SK-N-MC (cell line): ENCODE results near the gene CAMKMT.

Experiments
- DNase-seq: peaks from one replicate; pipeline ENCODE4 v3.0.0-alpha.2; 2011; ENCODE audit warnings: low read depth, low spot score
- H3K27ac ChIP-seq: fragments of 200-600 bp; sonication (generic); 2 replicates; pipeline ENCODE4 v1.5.1; 2016; ENCODE audit warnings: mixed run types
- H3K36me3 ChIP-seq: fragments of 200-600 bp; sonication (generic); 2 replicates; pipeline ENCODE4 v1.6.1; 2017; ENCODE audit warnings: antibody characterized with exemption, low read length, mixed read lengths; ENCODE audit not compliant: insufficient read depth
- H3K4me3 ChIP-seq: fragments of 200-600 bp; sonication (generic); 2 replicates; pipeline ENCODE4 v1.5.1; 2016
- H3K9ac ChIP-seq: fragments of 200-600 bp; sonication (generic); 2 replicates; pipeline ENCODE4 v1.8.0; 2017; ENCODE audit warnings: mixed run types, mixed read lengths; ENCODE audit not compliant: insufficient read length
- H3K9me3 ChIP-seq: fragments of 200-600 bp; sonication (generic); 2 replicates; pipeline ENCODE4 v1.6.1; 2017; ENCODE audit warnings: low read depth, mild to moderate bottlenecking, antibody characterized with exemption, low read length, moderate library complexity, mixed read lengths
- EZH2 ChIP-seq: fragments of 200-600 bp; sonication (generic); IDR thresholded peaks from one replicate; pipeline ENCODE4 v1.6.1; 2017; ENCODE audit warnings: antibody characterized with exemption
- FOXP2 ChIP-seq: optimal IDR thresholded peaks from 2 replicates; pipeline ENCODE3; 2011; ENCODE audit warnings: mild to moderate bottlenecking, moderate library complexity; ENCODE audit not compliant: insufficient read depth; ENCODE audit errors: extremely low read length, control extremely low read depth
- POLR2AphosphoS5 ChIP-seq: IDR thresholded peaks from 2 replicates; pipeline ENCODE4 v1.6.1; 2012; ENCODE audit warnings: mild to moderate bottlenecking, low read depth, low read length, borderline replicate concordance

CAMKMT gene

DNA sequence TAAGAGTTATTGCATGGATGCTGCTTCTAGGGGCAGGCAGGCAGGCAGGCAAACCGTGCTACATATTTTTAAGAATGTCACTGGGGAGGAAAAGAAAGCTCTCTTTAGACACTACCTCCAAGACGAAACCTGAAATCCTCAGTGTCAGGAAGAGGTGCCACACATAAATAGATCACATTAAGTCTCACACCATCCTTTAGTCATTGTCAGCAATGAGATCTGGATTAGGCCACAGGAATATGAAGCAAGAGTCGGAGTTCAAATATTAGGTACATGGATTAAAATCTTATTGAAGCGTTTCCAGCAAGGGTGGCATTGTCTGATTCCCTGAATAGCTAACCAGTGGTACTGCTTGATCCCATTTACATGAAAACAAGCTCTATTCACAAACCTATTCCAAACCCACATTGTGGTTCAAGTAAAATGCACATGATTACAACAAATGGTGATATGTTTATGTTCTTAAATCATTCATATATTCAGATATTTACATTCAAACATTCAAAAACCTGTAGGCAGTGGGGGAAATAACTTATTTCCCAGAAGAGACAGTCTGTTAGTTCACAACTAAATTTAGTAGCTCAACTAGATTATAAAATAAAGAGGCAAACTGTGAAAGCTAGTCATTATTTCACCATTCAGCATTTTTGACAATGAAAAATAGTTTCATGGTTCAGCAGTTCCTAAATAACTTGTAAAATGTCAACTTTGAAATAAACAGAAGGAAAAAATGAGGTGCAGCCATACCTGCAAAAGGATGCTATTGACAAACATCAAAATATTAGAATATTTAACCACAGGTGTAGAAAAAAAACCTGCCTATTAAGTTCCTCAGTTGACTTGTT is 384.4 kb downstream of the CAMKMT start:
- Histone ChIP-seq H3K9ac (no peak overlapping the region), H3K36me3 (no peaks in the 10 kb centered on the region), H3K9me3 (no peaks in the 10 kb centered on the region), H3K4me3 (no peak overlapping the region), H3K27ac (no peak overlapping the region)
- TF ChIP-seq EZH2 = no peak
- no peak for TF ChIP-seq POLR2AphosphoS5
- no peak for TF ChIP-seq FOXP2
- DNase-seq = no peak

DNA sequence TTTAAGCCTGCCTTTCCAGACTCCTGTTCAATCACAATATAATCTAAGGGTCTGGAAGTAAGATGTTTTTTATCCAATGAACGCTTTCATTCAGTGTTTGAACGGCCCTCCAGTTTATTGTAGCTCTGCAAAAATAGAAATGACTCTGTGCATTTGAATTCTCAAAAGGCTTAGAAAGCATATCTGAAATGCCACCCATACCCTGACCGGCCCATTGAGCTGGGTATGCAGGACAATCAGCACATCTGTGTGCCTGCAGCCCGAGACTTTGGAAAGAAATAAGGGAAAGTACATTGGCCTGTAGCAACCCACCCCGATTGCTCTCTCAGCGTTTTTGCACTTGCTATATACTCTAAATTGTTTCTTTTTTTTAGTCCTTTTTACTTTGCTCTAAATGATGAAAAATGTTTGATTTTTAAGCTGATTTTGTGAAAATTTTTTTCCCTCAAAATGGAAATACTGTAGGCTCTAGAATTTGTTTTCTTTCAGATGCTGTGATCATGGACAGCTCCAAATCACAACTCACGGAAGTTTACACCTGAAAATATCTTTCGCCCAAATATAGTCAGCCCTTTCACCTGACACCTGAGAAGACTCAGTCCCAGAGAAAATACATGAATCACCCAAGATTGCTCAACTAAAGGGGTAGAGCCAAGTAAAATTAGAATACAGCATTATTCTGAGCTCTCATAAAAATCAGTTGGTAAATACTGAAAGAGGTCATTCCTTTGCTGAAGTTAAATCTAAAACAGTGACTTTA is 385.3 kb downstream of the CAMKMT start:
- no peaks in the 10 kb centered on the region for H3K36me3 ChIP-seq
- H3K9ac ChIP-seq = no peak overlapping the region
- no peak overlapping the region for H3K4me3 ChIP-seq
- DNase-seq = no peak
- H3K27ac ChIP-seq = no peak overlapping the region
- H3K9me3 ChIP-seq = no peaks in the 10 kb centered on the region
- no peak for TF ChIP-seq FOXP2
- no peak for TF ChIP-seq POLR2AphosphoS5
- TF ChIP-seq EZH2 = no peak

- no peak for TF ChIP-seq EZH2
- no peak for TF ChIP-seq FOXP2
- no peak for TF ChIP-seq POLR2AphosphoS5
- Histone ChIP-seq H3K9me3 (no peaks in the 10 kb centered on the region), H3K27ac (no peak overlapping the region), H3K9ac (no peak overlapping the region), H3K36me3 (no peaks in the 10 kb centered on the region), H3K4me3 (no peak overlapping the region)
- no peak for DNase-seq
Observed at GRCh38 chr2:44747794-44748193, 386.0 kb downstream of the CAMKMT start.

DNA sequence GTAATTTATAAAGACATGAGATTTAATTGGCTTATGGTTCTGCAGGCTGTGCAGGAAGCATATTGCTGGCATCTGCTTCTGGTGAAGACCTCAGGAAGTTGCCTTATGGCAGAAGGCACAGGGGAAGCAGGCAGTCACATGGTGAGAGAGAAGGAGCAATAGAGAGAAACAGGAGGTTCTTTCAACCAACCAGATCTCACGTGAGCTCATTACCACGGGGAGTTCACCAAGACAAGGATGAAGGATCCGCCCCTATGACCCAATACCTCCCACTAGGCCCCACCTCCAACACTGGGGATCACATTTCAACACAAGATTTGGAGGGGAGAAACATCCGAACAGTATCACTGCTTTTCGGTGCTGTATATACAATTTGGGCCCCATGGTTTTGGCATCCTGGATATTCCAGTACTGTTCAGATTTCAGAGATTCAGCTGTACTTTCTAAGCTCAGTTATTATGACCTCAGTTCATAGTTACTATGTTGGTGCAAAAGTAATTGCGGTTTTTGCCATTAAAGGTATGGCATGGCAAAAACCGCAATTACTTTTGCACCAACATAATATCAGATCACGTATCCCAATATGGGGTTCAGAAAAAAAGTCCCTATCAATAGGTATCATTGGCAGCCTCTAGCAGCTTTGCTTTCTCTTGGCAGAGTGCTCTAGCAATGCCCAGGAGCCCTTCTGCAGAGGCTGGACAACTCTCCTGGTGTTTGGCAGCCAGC is 390.2 kb downstream of the CAMKMT start:
- Histone ChIP-seq H3K27ac (no peak overlapping the region), H3K9me3 (no peaks in the 10 kb centered on the region), H3K36me3 (no peaks in the 10 kb centered on the region), H3K9ac (no peak overlapping the region), H3K4me3 (no peak overlapping the region)
- no peak for DNase-seq
- TF ChIP-seq FOXP2 (no peak), POLR2AphosphoS5 (no peak), EZH2 (no peak)

DNA sequence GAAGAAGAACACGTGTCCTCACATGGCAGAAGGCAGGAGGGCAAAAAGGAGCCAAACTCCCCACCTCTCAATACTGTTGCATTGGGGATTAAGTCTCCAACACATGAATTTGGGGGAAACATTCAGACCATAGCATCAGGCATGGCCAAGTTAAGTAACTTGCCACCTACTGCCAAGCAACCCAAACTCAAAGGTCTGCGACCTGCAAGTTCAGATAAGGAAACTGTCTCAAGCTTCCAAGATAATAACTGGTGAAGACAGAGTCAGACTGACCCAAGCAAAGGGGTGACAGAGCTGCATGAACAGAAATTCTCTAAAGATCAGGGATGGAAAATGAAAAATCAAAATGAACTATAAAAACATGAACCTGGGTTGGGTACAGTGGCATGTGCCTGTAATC is 391.0 kb downstream of the CAMKMT start:
- Histone ChIP-seq H3K36me3 (no peaks in the 10 kb centered on the region), H3K4me3 (no peak overlapping the region), H3K9ac (no peak overlapping the region), H3K9me3 (no peaks in the 10 kb centered on the region), H3K27ac (no peak overlapping the region)
- DNase-seq = no peak
- TF ChIP-seq POLR2AphosphoS5 = no peak
- no peak for TF ChIP-seq FOXP2
- no peak for TF ChIP-seq EZH2

DNA sequence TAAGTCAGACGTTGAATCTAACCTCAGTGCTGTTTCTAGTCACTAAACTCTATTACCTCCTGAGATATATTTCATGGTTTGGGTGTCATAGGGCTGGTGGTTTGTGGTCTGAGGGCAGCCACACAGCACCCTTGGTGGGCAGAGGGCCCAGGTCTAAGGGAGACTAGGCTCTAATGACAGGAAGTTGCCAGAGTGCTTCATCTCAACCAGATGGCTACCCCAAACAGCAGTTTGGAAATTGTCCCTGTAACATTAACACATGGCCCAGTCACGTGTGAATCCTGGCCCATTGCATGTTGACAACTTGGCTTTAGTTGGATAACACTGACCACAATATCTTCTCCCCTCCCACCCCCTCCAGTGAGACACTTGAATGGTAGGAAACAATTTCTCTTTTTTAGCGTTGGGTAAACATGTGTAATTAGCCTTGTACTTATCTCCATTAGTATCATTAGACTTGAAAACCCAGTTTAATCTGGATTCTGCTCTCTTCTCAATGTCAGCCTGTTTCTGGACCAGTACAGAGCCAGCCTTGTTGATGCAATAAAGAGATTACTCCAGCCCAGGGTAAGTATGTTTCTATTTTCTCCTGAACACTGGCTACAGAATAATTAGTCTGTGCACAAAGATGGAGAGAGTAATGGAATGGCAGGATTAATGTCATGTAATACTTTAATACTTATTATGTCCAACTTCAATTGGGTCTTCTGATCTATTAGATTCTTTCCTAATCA is 392.0 kb downstream of the CAMKMT start:
- H3K9me3 ChIP-seq = no peaks in the 10 kb centered on the region
- TF ChIP-seq EZH2 = no peak
- TF ChIP-seq POLR2AphosphoS5 = no peak
- no peak for TF ChIP-seq FOXP2
- no peak overlapping the region for H3K27ac ChIP-seq
- no peak overlapping the region for H3K4me3 ChIP-seq
- H3K9ac ChIP-seq = no peak overlapping the region
- H3K36me3 ChIP-seq = no peaks in the 10 kb centered on the region
- no peak for DNase-seq

GRCh38 chr2:44758591-44758990 is 396.8 kb downstream of the CAMKMT start:
- TF ChIP-seq FOXP2 (no peak), EZH2 (no peak), POLR2AphosphoS5 (no peak)
- no peaks in the 10 kb centered on the region for H3K9me3 ChIP-seq
- DNase-seq = no peak
- H3K4me3 ChIP-seq = no peak overlapping the region
- no peak overlapping the region for H3K9ac ChIP-seq
- H3K27ac ChIP-seq = no peak overlapping the region
- H3K36me3 ChIP-seq = no peaks in the 10 kb centered on the region

DNA sequence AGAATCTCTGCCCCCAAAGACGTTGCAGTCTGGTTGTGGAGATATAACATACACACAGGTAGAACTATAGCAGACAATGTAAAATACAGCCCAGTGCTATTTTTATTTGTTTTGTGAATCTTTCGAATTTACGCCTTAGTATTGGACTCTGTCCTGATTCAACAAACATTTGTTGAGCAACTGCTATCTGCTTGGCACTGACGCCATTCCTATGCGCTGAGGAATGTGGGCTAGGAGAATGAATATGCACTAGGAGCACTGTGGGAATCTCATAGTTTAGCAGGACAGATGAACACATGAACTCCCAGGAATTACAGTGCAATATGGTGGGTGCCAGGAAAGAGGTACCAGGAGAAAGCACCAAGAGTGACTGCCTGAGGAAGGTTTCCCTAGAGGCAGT is 398.1 kb downstream of the CAMKMT start:
- TF ChIP-seq POLR2AphosphoS5 = no peak
- Histone ChIP-seq H3K27ac (no peak overlapping the region), H3K9me3 (no peaks in the 10 kb centered on the region), H3K4me3 (no peak overlapping the region), H3K9ac (no peak overlapping the region), H3K36me3 (no peaks in the 10 kb centered on the region)
- DNase-seq = no peak
